ENCODE results near the gene BRINP1.
A peak's percentile ranks its signal among the peaks of the same experiment; 100 is the strongest.

BRINP1 gene

GRCh38 chr9:119368681-119369581 lies at the start of gene BRINP1:
Gene BRINP1, minus strand, starts transcription at chr9:119369435. Its CDS starts 56,080 bp downstream, at chr9:119313355.
- peaks cover 14% of the 10 kb centered on the region for H3K27me3 ChIP-seq (ENCODE audit: control insufficient read depth, insufficient read depth, low read length)
- H3K9ac ChIP-seq (ENCODE audit: low read length): no peak within 1 kb of the TSS
- H3K4me3 ChIP-seq (ENCODE audit: low read length): peak within 1 kb of the TSS; percentile 42
- H3K4me1 ChIP-seq (ENCODE audit: control insufficient read depth, insufficient read depth, low read length): no peaks in the 10 kb centered on the region
- H3K27ac ChIP-seq (ENCODE audit: low read depth, low read length): no peak within 1 kb of the TSS
- H3K36me3 ChIP-seq (ENCODE audit: control insufficient read depth, insufficient read depth, low read length): no peaks in the 10 kb centered on the region

DNA sequence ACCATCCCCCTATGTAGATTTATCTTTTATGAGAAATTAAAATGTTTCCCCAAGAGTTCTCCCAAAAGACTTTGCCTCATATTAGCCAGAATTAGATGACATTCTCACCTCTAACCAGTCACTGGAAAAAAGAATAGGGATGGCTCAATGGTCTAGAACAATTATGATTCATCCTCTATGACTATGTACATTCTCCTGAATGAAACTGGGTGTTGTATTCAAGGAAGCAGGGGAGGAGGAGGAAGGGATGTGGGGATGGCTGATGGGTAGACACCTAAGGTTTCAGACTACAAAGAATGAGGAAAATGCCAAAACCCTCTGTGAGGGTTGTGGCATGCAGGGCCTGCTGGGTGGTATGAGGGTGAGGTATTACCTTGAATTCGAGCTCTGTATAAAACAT lies 49.5 kb upstream of the BRINP1 start:
- Histone ChIP-seq H3K27ac (ENCODE audit: low read depth, low read length) (no peak overlapping the region), H3K27me3 (ENCODE audit: control insufficient read depth, insufficient read depth, low read length) (no peaks in the 10 kb centered on the region), H3K36me3 (ENCODE audit: control insufficient read depth, insufficient read depth, low read length) (no peaks in the 10 kb centered on the region), H3K9ac (ENCODE audit: low read length) (no peak overlapping the region), H3K4me1 (ENCODE audit: control insufficient read depth, insufficient read depth, low read length) (no peaks in the 10 kb centered on the region), H3K4me3 (ENCODE audit: low read length) (no peak overlapping the region)

- Histone ChIP-seq H3K27me3 (ENCODE audit: control insufficient read depth, insufficient read depth, low read length) (no peaks in the 10 kb centered on the region), H3K4me3 (ENCODE audit: low read length) (no peak overlapping the region), H3K9ac (ENCODE audit: low read length) (no peak overlapping the region), H3K27ac (ENCODE audit: low read depth, low read length) (no peak overlapping the region), H3K36me3 (ENCODE audit: control insufficient read depth, insufficient read depth, low read length) (no peaks in the 10 kb centered on the region), H3K4me1 (ENCODE audit: control insufficient read depth, insufficient read depth, low read length) (no peaks in the 10 kb centered on the region)
Observed at GRCh38 chr9:119416793-119417192, 47.6 kb upstream of the BRINP1 start.

DNA sequence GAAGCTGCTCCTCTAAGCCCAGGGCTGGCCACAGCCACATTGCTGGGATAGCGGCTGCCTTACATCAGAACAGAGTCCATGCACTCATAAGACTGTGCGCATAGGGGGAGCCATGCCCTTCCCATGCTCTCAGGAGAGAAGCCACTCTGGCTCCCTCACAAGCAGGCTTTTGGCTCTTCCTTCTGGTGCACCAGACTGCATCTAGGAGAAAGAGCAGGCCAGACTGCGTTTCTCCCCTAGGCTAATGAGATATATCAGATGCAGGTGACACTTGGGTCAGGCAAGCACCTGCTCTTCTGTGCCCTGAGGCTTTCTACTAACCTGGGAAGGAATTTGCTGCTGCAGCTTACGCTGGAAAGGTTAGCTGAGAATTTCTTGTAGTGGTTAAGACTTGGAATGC lies 43.2 kb upstream of the BRINP1 start:
- Histone ChIP-seq H3K4me3 (ENCODE audit: low read length) (no peak overlapping the region), H3K4me1 (ENCODE audit: control insufficient read depth, insufficient read depth, low read length) (no peaks in the 10 kb centered on the region), H3K27ac (ENCODE audit: low read depth, low read length) (no peak overlapping the region), H3K27me3 (ENCODE audit: control insufficient read depth, insufficient read depth, low read length) (no peaks in the 10 kb centered on the region), H3K36me3 (ENCODE audit: control insufficient read depth, insufficient read depth, low read length) (no peaks in the 10 kb centered on the region), H3K9ac (ENCODE audit: low read length) (no peak overlapping the region)

- no peak overlapping the region for H3K27ac ChIP-seq (ENCODE audit: low read depth, low read length)
- H3K9ac ChIP-seq (ENCODE audit: low read length): no peak overlapping the region
- no peak overlapping the region for H3K4me3 ChIP-seq (ENCODE audit: low read length)
- H3K4me1 ChIP-seq (ENCODE audit: control insufficient read depth, insufficient read depth, low read length): no peaks in the 10 kb centered on the region
- H3K36me3 ChIP-seq (ENCODE audit: control insufficient read depth, insufficient read depth, low read length): no peaks in the 10 kb centered on the region
- H3K27me3 ChIP-seq (ENCODE audit: control insufficient read depth, insufficient read depth, low read length): no peaks in the 10 kb centered on the region
Observed at GRCh38 chr9:119409552-119409951, 40.3 kb upstream of the BRINP1 start.

GRCh38 chr9:119400606-119401005 lies 31.4 kb upstream of the BRINP1 start:
- Histone ChIP-seq H3K36me3 (ENCODE audit: control insufficient read depth, insufficient read depth, low read length) (no peaks in the 10 kb centered on the region), H3K27me3 (ENCODE audit: control insufficient read depth, insufficient read depth, low read length) (no peaks in the 10 kb centered on the region), H3K4me1 (ENCODE audit: control insufficient read depth, insufficient read depth, low read length) (no peaks in the 10 kb centered on the region), H3K27ac (ENCODE audit: low read depth, low read length) (no peak overlapping the region), H3K4me3 (ENCODE audit: low read length) (no peak overlapping the region), H3K9ac (ENCODE audit: low read length) (no peak overlapping the region)

- no peak overlapping the region for H3K27ac ChIP-seq (ENCODE audit: low read depth, low read length)
- no peaks in the 10 kb centered on the region for H3K4me1 ChIP-seq (ENCODE audit: control insufficient read depth, insufficient read depth, low read length)
- no peak overlapping the region for H3K9ac ChIP-seq (ENCODE audit: low read length)
- no peaks in the 10 kb centered on the region for H3K36me3 ChIP-seq (ENCODE audit: control insufficient read depth, insufficient read depth, low read length)
- no peaks in the 10 kb centered on the region for H3K27me3 ChIP-seq (ENCODE audit: control insufficient read depth, insufficient read depth, low read length)
- H3K4me3 ChIP-seq (ENCODE audit: low read length): no peak overlapping the region
Observed at GRCh38 chr9:119398350-119398749, 29.1 kb upstream of the BRINP1 start.

- H3K36me3 ChIP-seq (ENCODE audit: control insufficient read depth, insufficient read depth, low read length): no peaks in the 10 kb centered on the region
- H3K9ac ChIP-seq (ENCODE audit: low read length): no peak overlapping the region
- H3K27me3 ChIP-seq (ENCODE audit: control insufficient read depth, insufficient read depth, low read length): no peaks in the 10 kb centered on the region
- no peaks in the 10 kb centered on the region for H3K4me1 ChIP-seq (ENCODE audit: control insufficient read depth, insufficient read depth, low read length)
- H3K27ac ChIP-seq (ENCODE audit: low read depth, low read length): no peak overlapping the region
- H3K4me3 ChIP-seq (ENCODE audit: low read length): no peak overlapping the region
Observed at GRCh38 chr9:119391878-119392277, 22.6 kb upstream of the BRINP1 start.

GRCh38 chr9:119375892-119376291 lies 6.7 kb upstream of the BRINP1 start:
- Histone ChIP-seq H3K27me3 (ENCODE audit: control insufficient read depth, insufficient read depth, low read length) (no peaks in the 10 kb centered on the region), H3K4me1 (ENCODE audit: control insufficient read depth, insufficient read depth, low read length) (no peaks in the 10 kb centered on the region), H3K9ac (ENCODE audit: low read length) (no peak overlapping the region), H3K27ac (ENCODE audit: low read depth, low read length) (no peak overlapping the region), H3K4me3 (ENCODE audit: low read length) (no peak overlapping the region), H3K36me3 (ENCODE audit: control insufficient read depth, insufficient read depth, low read length) (no peaks in the 10 kb centered on the region)

DNA sequence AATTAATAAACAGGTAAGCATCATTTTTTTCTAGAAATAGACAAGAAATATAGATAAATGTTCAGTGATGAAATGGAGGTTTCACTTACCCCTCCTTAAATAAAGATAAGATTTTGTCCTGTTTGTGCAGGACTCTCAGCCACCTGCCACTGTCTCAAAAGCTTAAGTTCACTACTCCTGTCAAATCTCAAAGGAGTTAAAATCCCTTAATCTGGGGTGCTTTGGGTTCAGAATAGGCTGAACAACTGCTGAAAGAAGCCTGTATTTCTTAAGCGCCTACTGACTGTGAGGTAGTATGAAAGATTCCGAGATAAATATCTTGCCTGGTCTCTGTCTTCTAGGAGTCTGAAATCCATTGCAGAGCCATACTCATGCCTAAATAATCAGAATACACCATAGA lies 3.7 kb upstream of the BRINP1 start:
- H3K4me1 ChIP-seq (ENCODE audit: control insufficient read depth, insufficient read depth, low read length): no peaks in the 10 kb centered on the region
- no peaks in the 10 kb centered on the region for H3K36me3 ChIP-seq (ENCODE audit: control insufficient read depth, insufficient read depth, low read length)
- no peak overlapping the region for H3K9ac ChIP-seq (ENCODE audit: low read length)
- no peak overlapping the region for H3K4me3 ChIP-seq (ENCODE audit: low read length)
- H3K27ac ChIP-seq (ENCODE audit: low read depth, low read length): no peak overlapping the region
- peaks cover 6% of the 10 kb centered on the region for H3K27me3 ChIP-seq (ENCODE audit: control insufficient read depth, insufficient read depth, low read length)

GRCh38 chr9:119370816-119371215 lies 1.6 kb upstream of the BRINP1 start:
- Histone ChIP-seq H3K4me1 (ENCODE audit: control insufficient read depth, insufficient read depth, low read length) (no peaks in the 10 kb centered on the region), H3K9ac (ENCODE audit: low read length) (no peak overlapping the region), H3K36me3 (ENCODE audit: control insufficient read depth, insufficient read depth, low read length) (no peaks in the 10 kb centered on the region), H3K4me3 (ENCODE audit: low read length) (no peak overlapping the region), H3K27ac (ENCODE audit: low read depth, low read length) (no peak overlapping the region), H3K27me3 (ENCODE audit: control insufficient read depth, insufficient read depth, low read length) (peaks cover 14% of the 10 kb centered on the region)

- no peak overlapping the region for H3K9ac ChIP-seq (ENCODE audit: low read length)
- no peak overlapping the region for H3K27ac ChIP-seq (ENCODE audit: low read depth, low read length)
- peaks cover 14% of the 10 kb centered on the region for H3K27me3 ChIP-seq (ENCODE audit: control insufficient read depth, insufficient read depth, low read length)
Observed at GRCh38 chr9:119369680-119370366, 588 bp upstream of the BRINP1 start.

More at GRCh38 chr9:119369680-119370366, 588 bp upstream of the BRINP1 start:
- no peaks in the 10 kb centered on the region for H3K4me1 ChIP-seq (ENCODE audit: control insufficient read depth, insufficient read depth, low read length)
- H3K36me3 ChIP-seq (ENCODE audit: control insufficient read depth, insufficient read depth, low read length): no peaks in the 10 kb centered on the region
- no peak overlapping the region for H3K4me3 ChIP-seq (ENCODE audit: low read length)

All from rectal smooth muscle tissue (tissue), 1 donor.